ENCODE data around the gene AATK.

The AATK gene

GRCh38 chr17:81142301-81143199 lies 23.5 kb downstream of the AATK start:
- DNase-seq (ENCODE audit: low spot score) = peak; percentile 51

GRCh38 chr17:81140695-81141094 lies 25.3 kb downstream of the AATK start:
- DNase-seq (ENCODE audit: low spot score) = no peak

- no peak for DNase-seq (ENCODE audit: low spot score)
Measured at GRCh38 chr17:81140018-81140417, 26.0 kb downstream of the AATK start.

- DNase-seq (ENCODE audit: low spot score) = no peak
Measured at GRCh38 chr17:81139428-81139827, 26.6 kb downstream of the AATK start.

- no peak for DNase-seq (ENCODE audit: low spot score)
Measured at GRCh38 chr17:81138500-81138899, 27.5 kb downstream of the AATK start.

- no peak for DNase-seq (ENCODE audit: low spot score)
Measured at GRCh38 chr17:81138083-81138482, 27.9 kb downstream of the AATK start.

- DNase-seq (ENCODE audit: low spot score) = no peak
Measured at GRCh38 chr17:81137248-81137647, 28.8 kb downstream of the AATK start.

- DNase-seq (ENCODE audit: low spot score) = no peak
Measured at GRCh38 chr17:81136366-81136765, 29.7 kb downstream of the AATK start.

- no peak for DNase-seq (ENCODE audit: low spot score)
Measured at GRCh38 chr17:81135505-81136278, 30.3 kb downstream of the AATK start.

GRCh38 chr17:81134064-81134781 lies 31.8 kb downstream of the AATK start:
- DNase-seq (ENCODE audit: low spot score) = no peak

GRCh38 chr17:81132770-81133723 lies 33.0 kb downstream of the AATK start:
- DNase-seq (ENCODE audit: low spot score) = no peak

GRCh38 chr17:81132197-81132540 lies 33.9 kb downstream of the AATK start:
- no peak for DNase-seq (ENCODE audit: low spot score)

GRCh38 chr17:81131486-81132196 lies 34.4 kb downstream of the AATK start:
- no peak for DNase-seq (ENCODE audit: low spot score)

- no peak for DNase-seq (ENCODE audit: low spot score)
Measured at GRCh38 chr17:81130385-81131361, 35.3 kb downstream of the AATK start.

- DNase-seq (ENCODE audit: low spot score) = no peak
Measured at GRCh38 chr17:81129711-81130367, 36.2 kb downstream of the AATK start.

GRCh38 chr17:81129289-81129688 lies 36.7 kb downstream of the AATK start:
- no peak for DNase-seq (ENCODE audit: low spot score)

GRCh38 chr17:81128774-81129173 lies 37.2 kb downstream of the AATK start:
- no peak for DNase-seq (ENCODE audit: low spot score)

GRCh38 chr17:81128338-81128737 lies 37.7 kb downstream of the AATK start:
- DNase-seq (ENCODE audit: low spot score) = no peak
